Measurements from ENCODE around the gene PALM.

- no peak for TF ChIP-seq CTCF (IDR thresholded peaks at IDR 0.05)
- TF ChIP-seq POLR2A (IDR thresholded peaks at IDR 0.05) = no peak
Observed at GRCh38 chr19:703329-703650, 5.4 kb upstream of the PALM start.
